Thoracic aorta (tissue), 2 donors: ENCODE measurements around the gene IL1RAPL2. TPM values are rescaled to one million over a fixed set of nuclear protein-coding genes. Genes with fewer than 3 reads are reported as not detected.
"Not testable (repeated sequence)": the region's sequence is repeated elsewhere in the genome, so short reads cannot be mapped to it uniquely, and the experiment has no call there.

Experiments used
- ATAC-seq: fragments of 150-250 bp; one replicate; pipeline ENCODE4 v1.8.0; 2017; ENCODE audit warnings: low read depth; ENCODE audit not compliant: insufficient number of reproducible peaks, low FRiP score
- DNase-seq: peaks from one replicate; pipeline ENCODE4 v3.0.0-alpha.2; 2020; ENCODE audit warnings: low spot score
- H3K27ac ChIP-seq, 2 donors: fragments of 200-600 bp; sonication (generic); 1 replicate in 1 of 2; 2 replicates in 1 of 2; pipeline ENCODE4 v1.5.1; 2016; ENCODE audit warnings: mild to moderate bottlenecking in 2 of 2, moderate library complexity in 2 of 2
- H3K27me3 ChIP-seq: fragments of 200-600 bp; sonication (generic); replicated peaks from 2 replicates; pipeline ENCODE4 v1.6.0; 2016; ENCODE audit warnings: mild to moderate bottlenecking; ENCODE audit not compliant: insufficient read depth
- H3K36me3 ChIP-seq: fragments of 200-600 bp; sonication (generic); one replicate; pipeline ENCODE4 v1.5.1; 2016
- H3K4me1 ChIP-seq, 2 donors: fragments of 200-600 bp; sonication (generic); 1 replicate in 1 of 2; 2 replicates in 1 of 2; pipeline versions ENCODE4 v1.5.1 to v1.6.0; 2016; ENCODE audit warnings: low read depth in 2 of 2, mild to moderate bottlenecking in 1 of 2; ENCODE audit not compliant: control insufficient read depth in 1 of 2
- H3K4me3 ChIP-seq: fragments of 200-600 bp; sonication (generic); 2 replicates; pipeline ENCODE4 v1.5.1; 2016; ENCODE audit warnings: mild to moderate bottlenecking
- H3K9me3 ChIP-seq: fragments of 200-600 bp; sonication (generic); 2 replicates; pipeline ENCODE4 v1.5.1; 2016
- CTCF ChIP-seq: fragments of 200-600 bp; sonication (generic); IDR thresholded peaks from one replicate; pipeline ENCODE4 v1.5.1; 2019; ENCODE audit warnings: antibody characterized with exemption
- total RNA-seq, 2 donors: library from RNA; depleted of rRNA; stranded (reverse); fragments of >200 nt; gene quantifications; one replicate each; pipeline versions ENCODE4 v1.1.0 to v1.2.3, GENCODE V29; 2016

IL1RAPL2 gene
- total RNA-seq, 2 donors from 2014 or later, result not detected

DNA sequence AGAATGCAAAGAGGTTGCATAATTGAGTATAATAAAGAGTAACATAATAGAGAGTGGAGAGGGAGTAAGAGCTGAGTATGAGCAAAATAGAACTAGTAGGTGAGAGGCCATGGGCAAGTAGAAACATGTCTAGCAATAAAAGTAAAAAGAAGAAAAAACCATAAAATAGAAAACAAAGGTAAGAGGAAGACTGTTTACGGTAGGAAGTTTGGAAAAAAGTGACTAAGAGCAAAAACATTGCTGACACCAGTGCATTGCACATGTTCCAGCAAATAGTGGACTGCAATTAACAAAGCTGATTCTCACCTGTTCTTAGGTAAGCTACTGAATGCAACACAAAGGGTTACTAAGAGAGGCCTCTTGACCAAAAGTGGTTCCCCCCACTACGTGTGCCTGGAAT lies 451.6 kb downstream of the IL1RAPL2 start:
- no peaks in the 10 kb centered on the region for H3K9me3 ChIP-seq
- no peak for TF ChIP-seq CTCF
- H3K27me3 ChIP-seq, result no peaks in the 10 kb centered on the region
- H3K27ac ChIP-seq, result no peak overlapping the region
- no peaks in the 10 kb centered on the region for H3K4me1 ChIP-seq
- DNase-seq (no peak), ATAC-seq (no peak)
- H3K4me3 ChIP-seq, result no peak overlapping the region
- H3K36me3 ChIP-seq, result no peaks in the 10 kb centered on the region

DNA sequence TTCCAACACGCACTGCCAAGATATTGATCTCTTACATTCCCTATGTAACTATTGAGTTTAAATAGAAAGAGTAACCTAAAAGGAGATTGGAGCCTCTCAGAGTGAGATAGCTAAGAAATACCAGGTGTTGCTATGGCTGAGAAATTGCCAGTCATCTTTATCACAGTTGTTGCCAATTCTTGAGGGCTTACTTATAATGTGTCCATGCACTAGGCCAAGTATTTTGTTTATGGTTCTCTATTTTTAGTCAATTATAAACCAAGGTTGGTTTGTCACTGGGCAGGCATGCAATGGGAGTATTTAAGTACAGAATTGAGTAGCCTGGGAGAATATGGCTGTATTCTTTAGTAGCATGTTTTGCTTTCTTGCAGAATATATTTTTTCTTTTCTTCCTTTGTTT lies 452.9 kb downstream of the IL1RAPL2 start:
- no peaks in the 10 kb centered on the region for H3K4me1 ChIP-seq
- H3K27me3 ChIP-seq, result no peaks in the 10 kb centered on the region

GRCh38 chrX:105028962-105029361 lies 463.0 kb downstream of the IL1RAPL2 start:
- ATAC-seq, H3K4me3 ChIP-seq, DNase-seq, H3K36me3 ChIP-seq, H3K27me3 ChIP-seq, H3K27ac ChIP-seq, H3K4me1 ChIP-seq, H3K9me3 ChIP-seq: not testable (repeated sequence)

More for the DNA sequence above, 452.9 kb downstream of the IL1RAPL2 start:
- ATAC-seq (no peak), DNase-seq (no peak)
- H3K9me3 ChIP-seq, result no peaks in the 10 kb centered on the region
- no peak overlapping the region for H3K4me3 ChIP-seq
- TF ChIP-seq CTCF, result no peak
- H3K27ac ChIP-seq, result no peak overlapping the region
- H3K36me3 ChIP-seq, result no peaks in the 10 kb centered on the region

DNA sequence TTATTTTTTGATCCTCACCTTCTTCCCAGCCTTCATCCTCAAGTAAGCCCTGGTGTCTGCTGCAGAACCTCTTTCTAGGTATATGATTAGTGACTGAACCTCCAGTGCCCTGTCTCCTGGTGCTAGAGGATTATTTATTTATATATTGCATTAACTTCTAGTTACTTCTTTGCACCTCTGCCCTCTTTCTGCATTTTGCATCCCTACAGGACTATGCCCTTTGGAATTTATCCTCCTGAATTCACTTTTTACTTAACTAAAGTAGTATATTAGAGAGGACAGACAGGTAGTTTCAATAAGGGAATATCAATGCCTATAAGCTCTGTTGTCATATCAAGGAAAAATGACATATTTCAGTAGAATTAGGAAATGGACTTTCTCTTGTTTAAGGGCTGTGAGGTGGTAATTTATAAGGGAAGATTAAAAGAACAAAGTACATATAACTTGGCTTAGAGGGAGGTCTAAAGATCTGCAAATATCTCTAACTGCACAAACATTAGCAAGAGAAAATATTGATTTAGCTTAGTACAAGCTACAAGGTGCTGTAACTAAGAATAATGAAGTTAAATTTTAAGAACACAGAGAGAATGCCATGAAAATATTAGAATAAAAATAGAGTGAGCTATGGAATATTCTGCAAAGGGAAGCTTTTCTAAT lies 472.8 kb downstream of the IL1RAPL2 start:
- DNase-seq (no peak), ATAC-seq (no peak)
- Histone ChIP-seq H3K9me3 (no peaks in the 10 kb centered on the region), H3K4me3 (no peak overlapping the region), H3K4me1 (no peaks in the 10 kb centered on the region), H3K27ac (no peak overlapping the region), H3K36me3 (no peaks in the 10 kb centered on the region), H3K27me3 (no peaks in the 10 kb centered on the region)
- TF ChIP-seq CTCF, result no peak

- Histone ChIP-seq H3K4me3 (no peak overlapping the region), H3K27me3 (no peaks in the 10 kb centered on the region), H3K27ac (no peak overlapping the region), H3K36me3 (no peaks in the 10 kb centered on the region), H3K9me3 (no peaks in the 10 kb centered on the region), H3K4me1 (no peaks in the 10 kb centered on the region)
- DNase-seq, result no peak
- TF ChIP-seq CTCF, result no peak
- no peak for ATAC-seq
These were observed 484.9 kb downstream of the IL1RAPL2 start for GRCh38 chrX:105050921-105051320.

- DNase-seq, result no peak
- no peaks in the 10 kb centered on the region for H3K36me3 ChIP-seq
- TF ChIP-seq CTCF, result no peak
- H3K27ac ChIP-seq, result no peak overlapping the region
- no peaks in the 10 kb centered on the region for H3K9me3 ChIP-seq
- H3K4me3 ChIP-seq, result no peak overlapping the region
- H3K27me3 ChIP-seq, result no peaks in the 10 kb centered on the region
- no peaks in the 10 kb centered on the region for H3K4me1 ChIP-seq
- ATAC-seq, result no peak
These were observed 485.4 kb downstream of the IL1RAPL2 start for GRCh38 chrX:105051364-105051763.
